HepG2 (cell line): ENCODE data around the gene LIG4. TPM values are rescaled to one million over a fixed set of nuclear protein-coding genes. Genes with fewer than 3 reads are reported as not detected.

ENCODE experiments used
- ATAC-seq: fragments of 200-7000 bp; cut with Tn5 transposase; 3 replicates; pipeline ENCODE4 v1.9.1; 2020; ENCODE audit warnings: mild to moderate bottlenecking, moderate library complexity
- BruUV-seq: library from RNA; stranded (reverse); fragments of 400-500 nt; replicated peaks from 2 replicates; lab custom pipeline; 2021; lab: Mats Ljungman, UMichigan
- CTCF ChIA-PET: fragments of 300-600 bp; formaldehyde crosslinking; extraction: SDS; loops from one replicate; lab custom pipeline; 2021; ENCODE audit warnings: low total read pairs, inconsistent platforms, low intra/inter-chr PET ratio; lab: Yijun Ruan, JAX
- POLR2A ChIA-PET: fragments of 350-600 bp; sonication (Branson Sonifier 250); formaldehyde crosslinking; loops from one replicate; lab custom pipeline; 2020; ENCODE audit warnings: antibody characterized with exemption, inconsistent platforms; lab: Yijun Ruan, JAX
- DNase-seq: peaks from one replicate; pipeline ENCODE4 v3.0.0-alpha.2; 2015; ENCODE audit warnings: low spot score
- FAIRE-seq: peaks from 3 replicates; lab custom pipeline; 2011; peaks lifted over from hg19 to GRCh38; lab: Jason Lieb, UNC
- H2AFZ ChIP-seq: one replicate; pipeline ENCODE4 v1.6.1; 2011; ENCODE audit warnings: low read length, inconsistent platforms
- H3K27ac ChIP-seq: fragments of 300-600 bp; 3 replicates; pipeline ENCODE4 v1.8.0; 2011; ENCODE audit warnings: mixed run types, mild to moderate bottlenecking, mixed read lengths, low read length, inconsistent platforms; ENCODE audit not compliant: insufficient read depth; ENCODE audit errors: extremely low read length
- H3K27me3 ChIP-seq, 2 experiments: fragments of 200-600 bp in 1 of 2; 2 replicates in 1 of 2; 3 replicates in 1 of 2; pipeline versions ENCODE4 v1.6.0 to v1.8.0; 2011; ENCODE audit warnings: low read length in 2 of 2, mild to moderate bottlenecking in 2 of 2, moderate library complexity in 2 of 2, inconsistent platforms in 1 of 2; ENCODE audit not compliant: insufficient read depth in 2 of 2, control insufficient read depth in 1 of 2
- H3K36me3 ChIP-seq, 2 experiments: fragments of 200-600 bp in 1 of 2; replicated peaks in 1 of 2; 2 replicates in 1 of 2; 3 replicates in 1 of 2; pipeline versions ENCODE4 v1.5.1 to v1.8.0; 2011; ENCODE audit warnings: low read length in 2 of 2, inconsistent platforms in 1 of 2; ENCODE audit not compliant: insufficient read depth in 2 of 2, control insufficient read depth in 1 of 2
- H3K4me1 ChIP-seq: 2 replicates; pipeline ENCODE4 v1.5.1; 2012; ENCODE audit warnings: low read length, inconsistent platforms; ENCODE audit not compliant: insufficient read depth
- H3K4me2 ChIP-seq: 2 replicates; pipeline ENCODE4 v1.6.0; 2011; ENCODE audit warnings: low read depth, low read length, inconsistent platforms
- H3K4me3 ChIP-seq, 3 experiments: fragments of 200-600 bp in 1 of 3; sonication (generic), shearing (Covaris generic) in 1 of 3; replicated peaks in 1 of 3; 2 replicates each; pipeline ENCODE4 v1.5.1; 2011 to 2016; ENCODE audit warnings: low read length in 3 of 3, inconsistent platforms in 2 of 3, low read depth in 2 of 3, mild to moderate bottlenecking in 2 of 3, control low read depth in 1 of 3, mixed read lengths in 1 of 3; ENCODE audit not compliant: insufficient read depth in 1 of 3
- H3K79me2 ChIP-seq: one replicate; pipeline ENCODE4 v1.6.1; 2011; ENCODE audit warnings: low read length, inconsistent platforms; ENCODE audit not compliant: insufficient read depth
- H3K9ac ChIP-seq: 2 replicates; pipeline ENCODE4 v1.6.0; 2011; ENCODE audit warnings: mild to moderate bottlenecking, low read depth, low read length, inconsistent platforms; ENCODE audit not compliant: insufficient read depth
- H3K9me3 ChIP-seq: 2 replicates; pipeline ENCODE4 v1.5.1; 2012; ENCODE audit warnings: mild to moderate bottlenecking, low read length
- H4K20me1 ChIP-seq: 2 replicates; pipeline ENCODE4 v1.6.0; 2011; ENCODE audit warnings: inconsistent platforms, mild to moderate bottlenecking, low read length, moderate library complexity; ENCODE audit not compliant: insufficient read depth
- AKAP8 ChIP-seq: sonication (generic); formaldehyde crosslinking; IDR thresholded peaks from 2 replicates; pipeline ENCODE4 v1.5.1; 2020; ENCODE audit warnings: mild to moderate bottlenecking, missing genetic modification reagents
- KDM3A ChIP-seq: IDR thresholded peaks from 2 replicates; pipeline ENCODE4 v1.6.1; 2018; ENCODE audit warnings: low read depth, missing compliant biosample characterization
- KDM4B ChIP-seq: sonication (generic); formaldehyde crosslinking; IDR thresholded peaks from 2 replicates; pipeline ENCODE4 v1.4.0; 2020; ENCODE audit warnings: missing genetic modification reagents
- MAF1 ChIP-seq: sonication (generic); formaldehyde crosslinking; IDR thresholded peaks from 2 replicates; pipeline ENCODE4 v1.5.0; 2020; ENCODE audit warnings: missing genetic modification reagents, borderline replicate concordance
- NCOR1 ChIP-seq: fragments of 200-600 bp; sonication (generic); IDR thresholded peaks from 2 replicates; pipeline ENCODE4 v1.7.0; 2017; ENCODE audit warnings: antibody characterized with exemption, low read length, borderline replicate concordance
- PAF1 ChIP-seq: IDR thresholded peaks from 2 replicates; pipeline ENCODE4 v1.6.1; 2016; ENCODE audit warnings: missing genetic modification reagents, missing compliant biosample characterization
- SETDB1 ChIP-seq: sonication (generic); formaldehyde crosslinking; IDR thresholded peaks from 2 replicates; pipeline ENCODE4 v1.5.1; 2020; ENCODE audit warnings: missing genetic modification reagents, mild to moderate bottlenecking, borderline replicate concordance
- ZBTB49 ChIP-seq: sonication (generic); formaldehyde crosslinking; IDR thresholded peaks from 2 replicates; pipeline ENCODE4 v1.4.0; 2020; ENCODE audit warnings: missing genetic modification reagents, borderline replicate concordance
- ZFP62 ChIP-seq: sonication (generic); formaldehyde crosslinking; IDR thresholded peaks from 2 replicates; pipeline ENCODE4 v1.4.0; 2020; ENCODE audit warnings: missing genetic modification reagents
- ZNF614 ChIP-seq: IDR thresholded peaks from 2 replicates; pipeline ENCODE4 v1.6.1; 2018; ENCODE audit warnings: missing biosample characterization, missing genetic modification reagents, inconsistent platforms, borderline replicate concordance
- WGBS: methylation state at CpG from one replicate; pipeline ENCODE4 v1.1.6; 2017; ENCODE audit warnings: low lambda C conversion rate; 5-methylcytosine and 5-hydroxymethylcytosine counted together
- in situ Hi-C: cut with HindIII; loops from 2 replicates; pipeline ENCODE4 v1.10.0; 2017; ENCODE audit warnings: low pct_unique_long_range_greater_than_20kb; ENCODE audit not compliant: extremely low pct_ligation_motif_present
- intact Hi-C: fragments of 100-400 bp; cut with micrococcal nuclease; formaldehyde crosslinking; loops from one replicate; pipeline ENCODE4 v1.10.0; 2022; ENCODE audit not compliant: unreplicated experiment
- polyA plus RNA-seq, 8 experiments: library from polyadenylated mRNA; depleted of rRNA in 3 of 8; stranded (reverse) in 7 of 8; unstranded in 1 of 8; fragments of >200 nt; fragmentation: Illumina TruSeq in 4 of 8; extraction: Trizol in 4 of 8; gene quantifications; 2 replicates each; pipeline versions ENCODE4 v1.2.1 to v1.2.3, GENCODE V29; 2011 to 2016; ENCODE audit warnings: low read depth in 4 of 8, missing spikeins in 1 of 8, mixed read lengths in 1 of 8; ENCODE audit not compliant: insufficient read depth in 1 of 8
- total RNA-seq, 5 experiments: library from RNA; depleted of rRNA; stranded (reverse); fragments of >200 nt; fragmentation: Illumina TruSeq; extraction: Trizol; gene quantifications; 2 replicates each; pipeline ENCODE4 v1.2.3, GENCODE V29; 2016; ENCODE audit warnings: low read depth in 1 of 5
- TF ChIP-seq, protein P1 (sequence below): sonication (generic); formaldehyde crosslinking; IDR thresholded peaks from 2 replicates; pipeline ENCODE4 v1.4.0; 2020; ENCODE audit warnings: missing genetic modification reagents
- TF ChIP-seq, protein P2 (sequence below): sonication (generic); formaldehyde crosslinking; IDR thresholded peaks from 2 replicates; pipeline ENCODE4 v1.5.0; 2020; ENCODE audit warnings: missing genetic modification reagents
- TF ChIP-seq, protein P3 (sequence below), 2 experiments: fragments of 450-650 bp in 1 of 2; sonication (generic) in 1 of 2; formaldehyde crosslinking; IDR thresholded peaks; 2 replicates each; pipeline versions ENCODE4 v1.5.0 to v1.8.0; 2020 to 2022; ENCODE audit warnings: mild to moderate bottlenecking in 1 of 2, missing genetic modification reagents in 1 of 2

The LIG4 gene
- total and polyA plus RNA-seq, 2 of the 13 experiments (the other 11 are each of a cell fraction or from before 2014, with no cell fraction given), result 4.0 to 4.5 TPM

DNA sequence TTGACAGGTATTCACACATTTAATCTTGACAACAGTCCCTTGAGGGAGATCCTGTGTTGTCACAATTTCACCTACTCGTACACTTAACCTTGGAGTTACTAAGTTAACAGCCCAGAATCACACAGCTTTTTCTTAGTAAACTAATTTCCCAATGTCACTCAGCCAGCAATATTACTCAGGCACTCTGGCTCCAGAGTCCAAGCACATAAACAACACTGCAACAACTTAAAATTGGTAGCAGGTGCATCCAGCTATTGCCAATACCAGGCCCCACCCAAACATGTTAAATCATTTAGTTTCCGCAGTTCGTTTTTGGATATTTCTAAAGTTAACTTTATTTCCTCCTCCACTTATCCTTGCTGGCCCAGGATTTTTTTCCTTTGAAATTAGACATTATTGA is 32.7 kb downstream of the LIG4 start:
- Histone ChIP-seq H2AFZ (no peak overlapping the region), H3K4me3 (no peak overlapping the region)
- TF ChIP-seq NCOR1 (no peak), SETDB1 (CRISPR knock-in tag) (no peak), KDM3A (CRISPR knock-in tag) (no peak), AKAP8 (CRISPR knock-in tag) (no peak), ZFP62 (no peak)
- TF ChIP-seq, protein P1, sequence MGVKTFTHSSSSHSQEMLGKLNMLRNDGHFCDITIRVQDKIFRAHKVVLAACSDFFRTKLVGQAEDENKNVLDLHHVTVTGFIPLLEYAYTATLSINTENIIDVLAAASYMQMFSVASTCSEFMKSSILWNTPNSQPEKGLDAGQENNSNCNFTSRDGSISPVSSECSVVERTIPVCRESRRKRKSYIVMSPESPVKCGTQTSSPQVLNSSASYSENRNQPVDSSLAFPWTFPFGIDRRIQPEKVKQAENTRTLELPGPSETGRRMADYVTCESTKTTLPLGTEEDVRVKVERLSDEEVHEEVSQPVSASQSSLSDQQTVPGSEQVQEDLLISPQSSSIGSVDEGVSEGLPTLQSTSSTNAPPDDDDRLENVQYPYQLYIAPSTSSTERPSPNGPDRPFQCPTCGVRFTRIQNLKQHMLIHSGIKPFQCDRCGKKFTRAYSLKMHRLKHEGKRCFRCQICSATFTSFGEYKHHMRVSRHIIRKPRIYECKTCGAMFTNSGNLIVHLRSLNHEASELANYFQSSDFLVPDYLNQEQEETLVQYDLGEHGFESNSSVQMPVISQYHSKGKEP (CRISPR knock-in tag), result no peak
- TF ChIP-seq, all 625 proteins: peak for 0
- CTCF ChIA-PET, result no interaction called here
- in situ Hi-C loops (no loop called here), intact Hi-C loops (no loop called here)
- H3K4me2 ChIP-seq, result no peak overlapping the region
- no peaks in the 10 kb centered on the region for H3K79me2 ChIP-seq
- H3K4me1 ChIP-seq, result no peaks in the 10 kb centered on the region
- no peak for ATAC-seq
- H3K36me3 ChIP-seq, result no peaks in the 10 kb centered on the region
- no peak for DNase-seq
- no peak overlapping the region for H3K27ac ChIP-seq
- H3K9me3 ChIP-seq, result no peaks in the 10 kb centered on the region
- POLR2A ChIA-PET, result no interaction called here
- no peaks in the 10 kb centered on the region for H3K27me3 ChIP-seq
- H4K20me1 ChIP-seq, result no peaks in the 10 kb centered on the region
- BruUV-seq, result no TSS peak
- no peak overlapping the region for H3K9ac ChIP-seq
- 38% methylated on average over 3 of the region's 3 CpGs for WGBS
- no peak for FAIRE-seq

DNA sequence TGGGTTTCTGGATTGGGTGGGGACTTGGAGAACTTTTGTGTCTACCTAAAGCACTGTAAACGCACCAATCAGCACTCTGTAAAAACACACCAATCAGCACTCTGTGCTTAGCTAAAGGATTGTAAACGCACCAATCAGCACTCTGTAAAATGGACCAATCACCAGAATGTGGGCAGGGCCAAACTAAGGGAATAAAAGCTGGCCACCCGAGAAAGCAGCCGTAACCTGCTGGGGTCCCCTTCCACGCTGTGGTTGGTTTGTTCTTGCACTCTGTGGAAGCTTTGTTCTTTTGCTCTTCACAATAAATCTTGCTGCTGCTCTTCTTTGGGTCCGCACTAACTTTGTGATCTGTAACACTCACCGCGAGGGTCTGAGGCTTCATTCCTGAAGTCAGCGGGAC is 37.3 kb downstream of the LIG4 start:
- H3K9me3 ChIP-seq, result no peaks in the 10 kb centered on the region
- intact Hi-C loops, result loop anchor here (5.0 kb wide), 1 partner anchor 39 kb away; the partner anchor contains the start of genes ABHD13 and LIG4
- no peak overlapping the region for H2AFZ ChIP-seq
- POLR2A ChIA-PET, result no interaction called here
- no peak overlapping the region for H3K9ac ChIP-seq
- H3K27me3 ChIP-seq, result no peaks in the 10 kb centered on the region
- H3K79me2 ChIP-seq, result no peaks in the 10 kb centered on the region
- no peaks in the 10 kb centered on the region for H3K36me3 ChIP-seq
- CTCF ChIA-PET, result no interaction called here
- no peak for FAIRE-seq
- no peak for DNase-seq
- WGBS, result 59% methylated on average over 8 of the region's 9 CpGs
- BruUV-seq, result no TSS peak
- in situ Hi-C loops, result no loop called here
- no peak for ATAC-seq
- no peaks in the 10 kb centered on the region for H3K4me1 ChIP-seq
- no peaks in the 10 kb centered on the region for H4K20me1 ChIP-seq
- no peak overlapping the region for H3K27ac ChIP-seq
- no peak overlapping the region for H3K4me2 ChIP-seq
- no peak overlapping the region for H3K4me3 ChIP-seq
- TF ChIP-seq ZNF614 (CRISPR knock-in tag), result no peak
- TF ChIP-seq, protein P2, sequence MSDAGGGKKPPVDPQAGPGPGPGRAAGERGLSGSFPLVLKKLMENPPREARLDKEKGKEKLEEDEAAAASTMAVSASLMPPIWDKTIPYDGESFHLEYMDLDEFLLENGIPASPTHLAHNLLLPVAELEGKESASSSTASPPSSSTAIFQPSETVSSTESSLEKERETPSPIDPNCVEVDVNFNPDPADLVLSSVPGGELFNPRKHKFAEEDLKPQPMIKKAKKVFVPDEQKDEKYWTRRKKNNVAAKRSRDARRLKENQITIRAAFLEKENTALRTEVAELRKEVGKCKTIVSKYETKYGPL (CRISPR knock-in tag), result no peak
- TF ChIP-seq MAF1 (CRISPR knock-in tag), result no peak
- no peak for TF ChIP-seq KDM4B (CRISPR knock-in tag)
- TF ChIP-seq, protein P3, sequence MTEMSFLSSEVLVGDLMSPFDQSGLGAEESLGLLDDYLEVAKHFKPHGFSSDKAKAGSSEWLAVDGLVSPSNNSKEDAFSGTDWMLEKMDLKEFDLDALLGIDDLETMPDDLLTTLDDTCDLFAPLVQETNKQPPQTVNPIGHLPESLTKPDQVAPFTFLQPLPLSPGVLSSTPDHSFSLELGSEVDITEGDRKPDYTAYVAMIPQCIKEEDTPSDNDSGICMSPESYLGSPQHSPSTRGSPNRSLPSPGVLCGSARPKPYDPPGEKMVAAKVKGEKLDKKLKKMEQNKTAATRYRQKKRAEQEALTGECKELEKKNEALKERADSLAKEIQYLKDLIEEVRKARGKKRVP (CRISPR knock-in tag; IDR thresholded peaks at IDR 0.05), result no peak
- TF ChIP-seq ZBTB49 (CRISPR knock-in tag), result no peak
- no peak for TF ChIP-seq PAF1 (CRISPR knock-in tag)
